B cell (primary cell): ENCODE data around the gene HSD17B12. TPM values are rescaled to one million over a fixed set of nuclear protein-coding genes. Genes with fewer than 3 reads are reported as not detected.

Source experiments
- ATAC-seq: fragments of 200-7000 bp; cut with Tn5 transposase; one replicate; pipeline ENCODE4 v1.10.0; 2021; ENCODE audit warnings: low read depth, mild to moderate bottlenecking, moderate number of reproducible peaks, moderate library complexity
- CTCF ChIA-PET: fragments of 350-600 bp; sonication (Branson Sonifier 250); formaldehyde crosslinking; loops from one replicate; lab custom pipeline; 2021; ENCODE audit warnings: antibody characterized with exemption, inconsistent platforms; lab: Charles Lee
- POLR2A ChIA-PET: fragments of 350-600 bp; sonication (Branson Sonifier 250); formaldehyde crosslinking; loops from one replicate; lab custom pipeline; 2021; ENCODE audit warnings: antibody characterized with exemption; lab: Charles Lee
- DNase-seq: peaks from one replicate; pipeline ENCODE4 v3.0.0; 2013
- H2AFZ ChIP-seq: 2 replicates; pipeline ENCODE4 v1.6.1; 2012; ENCODE audit warnings: mild to moderate bottlenecking, low read depth, low read length; ENCODE audit not compliant: insufficient read depth, poor library complexity, severe bottlenecking
- H3K27ac ChIP-seq, 2 donors: 1 replicate in 1 of 2; 2 replicates in 1 of 2; pipeline ENCODE4 v1.5.1; 2012 to 2013; ENCODE audit warnings: low read length in 2 of 2, mild to moderate bottlenecking in 2 of 2, moderate library complexity in 1 of 2
- H3K27me3 ChIP-seq, 4 experiments: fragments of 200-600 bp in 1 of 4; sonication (generic) in 1 of 4; replicated peaks in 1 of 4; 1 replicate in 2 of 4; 2 replicates in 2 of 4; pipeline versions ENCODE4 v1.6.1 to v1.7.0; 2013 to 2016; ENCODE audit warnings: low read length in 3 of 4, mild to moderate bottlenecking in 2 of 4, mixed read lengths in 1 of 4, moderate library complexity in 1 of 4; ENCODE audit not compliant: insufficient read depth in 4 of 4, control insufficient read depth in 3 of 4; ENCODE audit errors: control extremely low read depth in 1 of 4
- H3K36me3 ChIP-seq, 2 experiments: replicated peaks in 1 of 2; 1 replicate in 1 of 2; 2 replicates in 1 of 2; pipeline versions ENCODE4 v1.6.1 to v1.7.1; 2013; ENCODE audit warnings: low read length in 1 of 2; ENCODE audit not compliant: insufficient read depth in 2 of 2, control insufficient read depth in 1 of 2; ENCODE audit errors: control extremely low read depth in 1 of 2, extremely low read depth in 1 of 2
- H3K4me1 ChIP-seq, 2 donors: fragments of 200-600 bp in 1 of 2; sonication (generic) in 1 of 2; 1 replicate in 1 of 2; 2 replicates in 1 of 2; pipeline versions ENCODE4 v1.5.1 to v1.6.1; 2013 to 2017; ENCODE audit warnings: low read length in 2 of 2; ENCODE audit not compliant: control insufficient read depth in 2 of 2, insufficient read depth in 2 of 2
- H3K4me2 ChIP-seq: replicated peaks from 2 replicates; pipeline ENCODE3; 2012; ENCODE audit warnings: mild to moderate bottlenecking, low read depth, low read length; ENCODE audit not compliant: poor library complexity, severe bottlenecking
- H3K4me3 ChIP-seq, 5 experiments: fragments of 200-600 bp in 1 of 5; sonication (generic) in 1 of 5; 1 replicate in 3 of 5; 2 replicates in 2 of 5; pipeline versions ENCODE4 v1.5.1 to v1.7.0; 2011 to 2016; ENCODE audit warnings: low read length in 4 of 5, mild to moderate bottlenecking in 4 of 5, low read depth in 2 of 5, control low read depth in 1 of 5, moderate library complexity in 1 of 5; ENCODE audit not compliant: insufficient read depth in 1 of 5; ENCODE audit errors: control extremely low read depth in 1 of 5, extremely low read depth in 1 of 5
- H3K79me2 ChIP-seq: fragments of 200-600 bp; sonication (generic); one replicate; pipeline ENCODE4 v1.6.0; 2016; ENCODE audit warnings: low read length; ENCODE audit not compliant: control insufficient read depth, insufficient read depth
- H3K9ac ChIP-seq: fragments of 200-600 bp; sonication (generic); 2 replicates; pipeline ENCODE4 v1.6.1; 2017; ENCODE audit warnings: mild to moderate bottlenecking, low read length, moderate library complexity
- H3K9me3 ChIP-seq, 3 donors: one replicate each; pipeline versions ENCODE4 v1.6.1 to v1.7.1; 2013; ENCODE audit warnings: low read length in 2 of 3; ENCODE audit not compliant: control insufficient read depth in 2 of 3, insufficient read depth in 1 of 3; ENCODE audit errors: control extremely low read depth in 1 of 3
- H4K20me1 ChIP-seq: 2 replicates; pipeline ENCODE4 v1.6.0; 2012; ENCODE audit warnings: mild to moderate bottlenecking, low read length; ENCODE audit not compliant: insufficient read depth, control insufficient read depth, poor library complexity, severe bottlenecking
- H3K27ac Mint-ChIP-seq: one replicate; pipeline ENCODE4 v1.8.0; 2021; ENCODE audit warnings: mixed read lengths
- H3K27me3 Mint-ChIP-seq: one replicate; pipeline ENCODE4 v1.8.0; 2021; ENCODE audit warnings: mixed read lengths
- H3K4me1 Mint-ChIP-seq: one replicate; pipeline ENCODE4 v1.8.0; 2021; ENCODE audit warnings: mixed read lengths
- H3K4me3 Mint-ChIP-seq: one replicate; pipeline ENCODE4 v1.8.0; 2021; ENCODE audit warnings: mixed read lengths
- H3K9me3 Mint-ChIP-seq: one replicate; pipeline ENCODE4 v1.8.0; 2022; ENCODE audit warnings: mixed read lengths; ENCODE audit not compliant: insufficient read depth
- EZH2 ChIP-seq: IDR thresholded peaks from 2 replicates; pipeline ENCODE4 v1.6.1; 2012; ENCODE audit warnings: borderline replicate concordance, low read depth, mild to moderate bottlenecking, moderate library complexity, low read length; ENCODE audit not compliant: insufficient read depth, poor library complexity, severe bottlenecking
- WGBS: methylation state at CpG from one replicate; pipeline ENCODE4 v1.1.5; 2013; ENCODE audit warnings: missing lambda C conversion rate; ENCODE audit not compliant: insufficient coverage; 5-methylcytosine and 5-hydroxymethylcytosine counted together
- intact Hi-C: fragments of 100-400 bp; cut with micrococcal nuclease; formaldehyde crosslinking; loops from one replicate; pipeline ENCODE4 v1.10.0; 2022
- polyA plus RNA-seq: library from polyadenylated mRNA; depleted of rRNA; stranded (reverse); fragments of >200 nt; gene quantifications from 2 replicates; pipeline ENCODE4 v1.2.3, GENCODE V29; 2012
- total RNA-seq, 2 donors: library from RNA; stranded (reverse); fragments of 120-200 nt in 1 of 2; gene quantifications; 1 replicate in 1 of 2; 2 replicates in 1 of 2; pipeline versions ENCODE4 v1.2.3 to v1.2.4, GENCODE V29; 2013 to 2022
- TF ChIP-seq, protein P1 (sequence below): fragments of 200-600 bp; IDR thresholded peaks from one replicate; pipeline ENCODE4 v1.8.0; 2022; ENCODE audit warnings: antibody characterized with exemption, mild to moderate bottlenecking

Gene HSD17B12
- total and polyA plus RNA-seq, 2 donors (not counting 1 experiment from before 2014, with no cell fraction given), result 13.1 to 34.6 TPM

DNA sequence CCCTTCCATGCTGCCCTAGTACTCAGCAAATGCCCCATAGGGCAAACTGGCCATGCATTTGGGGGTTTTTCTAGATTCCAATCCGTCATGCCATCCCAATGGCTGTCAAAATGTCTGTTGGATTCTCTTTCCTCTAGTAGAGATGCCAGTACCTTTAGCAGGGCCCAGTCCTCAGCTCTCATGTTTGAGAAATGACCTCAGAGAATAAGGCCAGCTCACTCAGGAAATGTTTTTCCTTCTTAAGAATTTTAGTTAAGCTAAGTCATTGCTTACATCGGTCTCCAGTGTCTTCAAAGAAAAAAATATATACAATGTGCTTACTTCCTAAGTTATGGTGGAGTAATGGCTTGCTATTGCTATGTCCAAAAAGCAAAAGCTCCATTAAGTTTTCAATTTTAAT, 186.0 kb downstream of the HSD17B12 start:
- TF ChIP-seq EZH2, result no peak
- TF ChIP-seq, protein P1, sequence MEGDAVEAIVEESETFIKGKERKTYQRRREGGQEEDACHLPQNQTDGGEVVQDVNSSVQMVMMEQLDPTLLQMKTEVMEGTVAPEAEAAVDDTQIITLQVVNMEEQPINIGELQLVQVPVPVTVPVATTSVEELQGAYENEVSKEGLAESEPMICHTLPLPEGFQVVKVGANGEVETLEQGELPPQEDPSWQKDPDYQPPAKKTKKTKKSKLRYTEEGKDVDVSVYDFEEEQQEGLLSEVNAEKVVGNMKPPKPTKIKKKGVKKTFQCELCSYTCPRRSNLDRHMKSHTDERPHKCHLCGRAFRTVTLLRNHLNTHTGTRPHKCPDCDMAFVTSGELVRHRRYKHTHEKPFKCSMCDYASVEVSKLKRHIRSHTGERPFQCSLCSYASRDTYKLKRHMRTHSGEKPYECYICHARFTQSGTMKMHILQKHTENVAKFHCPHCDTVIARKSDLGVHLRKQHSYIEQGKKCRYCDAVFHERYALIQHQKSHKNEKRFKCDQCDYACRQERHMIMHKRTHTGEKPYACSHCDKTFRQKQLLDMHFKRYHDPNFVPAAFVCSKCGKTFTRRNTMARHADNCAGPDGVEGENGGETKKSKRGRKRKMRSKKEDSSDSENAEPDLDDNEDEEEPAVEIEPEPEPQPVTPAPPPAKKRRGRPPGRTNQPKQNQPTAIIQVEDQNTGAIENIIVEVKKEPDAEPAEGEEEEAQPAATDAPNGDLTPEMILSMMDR, result no peak
- H3K27me3 Mint-ChIP-seq, result peaks cover 48% of the 10 kb centered on the region
- H3K9me3 Mint-ChIP-seq, result peaks cover 2% of the 10 kb centered on the region
- Histone ChIP-seq H3K4me2 (no peak overlapping the region), H2AFZ (no peak overlapping the region), H3K4me1 (peaks cover 4 to 6% of the 10 kb centered on the region in 2 donors), H3K27ac (no peak overlapping the region), H3K9me3 (peaks cover 0 to 3% (median 0%) of the 10 kb centered on the region in 3 donors), H3K27me3 (peaks cover 0 to 24% (median 19%) of the 10 kb centered on the region in 4 experiments), H3K36me3 (no peaks in the 10 kb centered on the region), H3K9ac (no peak overlapping the region), H3K79me2 (no peaks in the 10 kb centered on the region), H3K4me3 (no peak overlapping the region), H4K20me1 (no peaks in the 10 kb centered on the region)
- WGBS, result 100% methylated on average over 1 of the region's 2 CpGs
- ATAC-seq (no peak), DNase-seq (no peak)
- peaks cover 7% of the 10 kb centered on the region for H3K4me1 Mint-ChIP-seq
- ChIA-PET CTCF (interaction anchor here (2.0 kb wide), 1 partner anchor 15 kb away, joined by 6 read pairs; the partner anchor contains the start of gene ALKBH3), POLR2A (no interaction called here)
- intact Hi-C loops, result no loop called here
- H3K4me3 Mint-ChIP-seq, result no peak overlapping the region
- no peak overlapping the region for H3K27ac Mint-ChIP-seq

DNA sequence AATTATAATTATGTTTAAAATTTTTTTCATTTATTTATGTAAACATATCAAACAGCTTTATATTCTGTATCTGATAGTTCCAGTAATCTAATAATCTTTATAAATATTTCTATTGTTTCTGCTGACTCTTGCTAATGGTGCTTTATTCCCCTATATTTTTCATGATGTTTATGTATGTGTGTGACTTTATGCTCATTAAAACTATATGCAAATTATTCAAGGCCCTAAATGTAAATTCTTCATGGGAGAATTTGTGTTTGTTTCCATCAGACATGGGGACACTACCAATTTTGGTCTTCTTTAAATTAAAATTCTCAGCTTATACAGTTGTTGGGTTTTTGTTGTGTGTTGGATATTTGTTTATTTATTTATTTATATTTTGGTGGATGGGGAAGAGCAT, 186.4 kb downstream of the HSD17B12 start:
- Mint-ChIP-seq H3K9me3 (peaks cover 2% of the 10 kb centered on the region), H3K27ac (no peak overlapping the region), H3K4me3 (no peak overlapping the region), H3K4me1 (peaks cover 7% of the 10 kb centered on the region), H3K27me3 (peaks cover 50% of the 10 kb centered on the region)
- no peaks in the 10 kb centered on the region for H3K36me3 ChIP-seq
- no peaks in the 10 kb centered on the region for H3K79me2 ChIP-seq
- POLR2A ChIA-PET, result no interaction called here
- H3K27me3 ChIP-seq, result peaks cover 0 to 24% (median 21%) of the 10 kb centered on the region in 4 experiments
- TF ChIP-seq, protein P1, result no peak
- TF ChIP-seq EZH2, result no peak
- peaks cover 4 to 6% of the 10 kb centered on the region in 2 donors for H3K4me1 ChIP-seq
- no peak overlapping the region for H3K4me2 ChIP-seq
- CTCF ChIA-PET, result interaction anchor here (2.0 kb wide), 1 partner anchor 15 kb away, joined by 6 read pairs; the partner anchor contains the start of gene ALKBH3
- H3K9me3 ChIP-seq, result peaks cover 0 to 3% (median 0%) of the 10 kb centered on the region in 3 donors
- H3K9ac ChIP-seq, result no peak overlapping the region
- intact Hi-C loops, result no loop called here
- H3K4me3 ChIP-seq, result no peak overlapping the region
- no peak overlapping the region for H3K27ac ChIP-seq
- H4K20me1 ChIP-seq, result no peaks in the 10 kb centered on the region
- no peak overlapping the region for H2AFZ ChIP-seq
- DNase-seq (no peak), ATAC-seq (no peak)
